NCI-H2171 treated with DMSO at 0.1 percent for 48 hours (cell line): Measurements from ENCODE around the gene MCF2L2.
"Not testable (repeated sequence)": the region's sequence is repeated elsewhere in the genome, so short reads cannot be mapped to it uniquely, and the experiment has no call there.

Experiments
- DNase-seq: peaks from one replicate; lab custom pipeline; 2025; lab: John Stamatoyannopoulos, UW

Gene MCF2L2

DNA sequence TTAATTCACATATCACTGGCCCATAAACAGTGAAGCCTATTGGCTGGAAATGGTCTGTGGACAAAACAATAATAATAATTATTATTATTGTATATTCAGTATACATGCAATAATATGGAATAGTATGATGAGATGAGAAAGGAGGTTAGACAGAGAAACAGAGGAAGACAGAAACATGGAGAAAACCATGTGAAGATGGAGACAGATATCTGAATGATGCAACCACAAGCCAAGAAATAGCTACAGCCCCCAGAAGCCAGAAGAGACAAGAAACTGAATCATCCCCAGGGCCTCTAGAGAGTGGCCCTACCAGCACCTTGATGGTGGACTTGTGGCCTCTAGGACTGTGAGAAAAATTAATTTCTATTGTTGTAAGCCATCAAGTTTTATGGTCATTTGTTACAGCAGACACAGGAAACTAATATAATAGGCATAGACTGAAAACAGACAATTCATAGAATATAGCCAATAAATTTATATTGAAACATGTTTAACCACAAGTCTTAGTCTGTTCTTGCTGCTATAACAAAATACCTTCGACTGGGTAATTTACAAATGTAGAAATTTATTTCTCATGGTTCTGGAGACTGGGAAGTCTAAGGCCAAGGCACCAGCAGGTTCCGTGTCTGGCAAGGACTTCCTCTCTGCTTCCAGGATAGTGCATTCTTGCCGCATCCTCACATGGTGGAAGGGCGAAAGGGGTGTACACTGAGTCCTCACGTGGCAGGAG lies 31.6 kb downstream of the MCF2L2 start:
- DNase-seq: no peak

DNA sequence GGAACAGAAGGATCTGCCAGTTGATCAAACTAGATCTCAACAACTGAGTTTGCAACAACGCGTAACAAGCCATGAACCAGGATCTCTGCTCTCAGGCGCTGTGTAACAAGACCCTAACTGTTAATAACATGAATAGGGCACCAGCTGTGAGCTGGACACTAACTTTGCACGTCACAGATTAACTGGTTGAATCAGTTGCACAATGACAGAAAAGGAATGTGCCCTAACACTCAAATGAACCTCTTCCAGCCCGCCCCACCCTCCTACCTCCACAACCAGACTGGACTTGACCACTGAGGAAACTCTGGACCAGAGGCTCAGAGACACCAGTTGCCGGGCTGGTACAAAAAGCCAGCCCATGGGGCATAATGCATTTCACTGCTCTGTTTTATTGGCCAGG lies 34.3 kb downstream of the MCF2L2 start:
- no peak for DNase-seq

DNA sequence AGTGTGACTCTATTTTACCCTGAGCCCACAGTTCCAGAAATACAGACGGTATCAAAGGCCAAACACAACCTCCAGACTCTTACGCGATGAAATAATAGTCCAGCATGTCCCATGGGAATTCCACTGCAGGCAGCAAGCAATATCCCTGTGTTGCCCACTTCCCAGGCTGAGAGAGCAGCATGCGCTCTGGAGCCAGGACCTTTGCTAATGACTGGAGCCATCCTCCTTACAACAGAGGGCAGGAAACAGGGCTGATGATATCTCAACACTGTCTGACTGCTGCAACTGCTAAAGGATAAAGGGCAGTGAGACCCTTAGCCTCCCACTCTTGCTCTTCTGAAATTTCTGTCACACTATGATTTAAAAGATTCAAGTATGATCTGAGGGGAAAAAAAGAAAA lies 34.8 kb downstream of the MCF2L2 start:
- no peak for DNase-seq

DNA sequence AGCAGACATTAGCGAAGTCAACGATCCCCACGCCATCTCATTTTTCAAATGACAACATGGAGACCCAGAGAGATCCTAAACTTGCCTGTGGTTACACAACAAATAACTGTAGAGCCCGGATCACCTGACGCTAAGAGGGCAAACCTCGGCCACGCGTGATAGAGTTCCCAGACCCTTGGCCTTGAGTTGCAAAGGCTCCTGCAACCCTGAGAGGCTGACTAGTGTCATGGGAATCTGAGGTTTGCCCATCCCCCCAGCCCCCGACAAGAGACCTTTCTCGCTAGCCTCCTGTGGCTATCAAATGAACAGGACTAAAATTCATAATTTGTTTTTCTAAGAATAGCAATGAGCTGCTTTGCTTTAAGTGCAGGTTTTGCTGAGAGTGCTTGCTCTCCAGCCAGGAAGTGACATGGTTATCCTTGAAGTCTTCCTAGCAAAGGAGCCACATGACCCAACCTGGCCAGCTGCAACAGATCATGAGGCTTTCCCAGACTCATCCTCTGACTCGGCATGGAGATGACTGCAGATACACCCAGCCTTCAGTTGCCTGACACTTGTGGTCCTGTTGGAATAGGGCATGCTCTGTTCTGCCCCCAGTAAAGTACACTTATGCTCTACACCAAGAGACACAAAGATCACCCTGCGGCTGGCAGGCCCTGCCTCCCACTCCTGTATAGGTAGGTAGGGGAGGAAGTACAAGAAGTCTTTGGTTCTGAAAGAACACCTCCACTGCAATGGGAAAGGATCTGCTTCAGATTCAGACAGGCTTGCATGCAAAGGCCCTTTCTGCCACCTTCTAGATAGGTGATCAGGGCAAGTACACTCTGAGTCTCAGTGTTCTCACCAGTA lies 36.0 kb downstream of the MCF2L2 start:
- DNase-seq: no peak

DNA sequence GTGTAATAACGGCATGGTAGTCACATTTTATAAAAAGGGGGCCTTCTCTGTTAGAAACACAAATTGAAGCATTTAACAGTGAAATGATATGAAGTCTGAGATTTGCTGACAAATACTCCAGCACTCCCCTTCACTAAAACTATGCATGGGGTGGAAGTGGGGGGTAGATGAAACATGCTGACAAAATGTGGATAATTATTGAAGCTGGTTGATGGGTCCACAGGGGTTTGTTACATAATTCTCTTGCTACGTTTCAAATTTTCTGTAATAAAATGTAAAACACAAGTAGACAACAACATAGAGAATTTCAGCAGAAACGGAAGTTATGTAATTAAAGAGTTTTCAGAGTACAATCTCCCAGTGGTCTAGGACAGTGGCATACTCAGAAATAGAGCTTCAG lies 37.0 kb downstream of the MCF2L2 start:
- no peak for DNase-seq

DNA sequence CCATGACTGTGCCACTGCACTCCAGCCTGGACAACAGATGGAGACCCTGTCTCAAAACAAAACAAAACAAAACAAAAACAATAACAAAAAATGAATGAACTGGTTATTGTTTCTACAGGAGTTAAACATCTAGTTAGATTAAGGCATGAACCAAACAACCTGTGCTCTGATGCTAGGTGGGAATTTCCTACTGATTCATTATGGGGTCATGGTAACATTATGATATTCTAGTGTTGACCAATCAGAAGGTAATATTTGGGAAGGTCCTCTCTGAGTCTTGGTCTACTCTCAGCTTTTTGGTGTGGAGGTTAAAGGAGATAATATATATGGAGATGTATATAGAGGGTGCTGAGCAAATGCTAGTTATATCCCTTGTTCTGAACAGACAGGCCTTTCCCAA lies 37.6 kb downstream of the MCF2L2 start:
- DNase-seq: no peak

DNA sequence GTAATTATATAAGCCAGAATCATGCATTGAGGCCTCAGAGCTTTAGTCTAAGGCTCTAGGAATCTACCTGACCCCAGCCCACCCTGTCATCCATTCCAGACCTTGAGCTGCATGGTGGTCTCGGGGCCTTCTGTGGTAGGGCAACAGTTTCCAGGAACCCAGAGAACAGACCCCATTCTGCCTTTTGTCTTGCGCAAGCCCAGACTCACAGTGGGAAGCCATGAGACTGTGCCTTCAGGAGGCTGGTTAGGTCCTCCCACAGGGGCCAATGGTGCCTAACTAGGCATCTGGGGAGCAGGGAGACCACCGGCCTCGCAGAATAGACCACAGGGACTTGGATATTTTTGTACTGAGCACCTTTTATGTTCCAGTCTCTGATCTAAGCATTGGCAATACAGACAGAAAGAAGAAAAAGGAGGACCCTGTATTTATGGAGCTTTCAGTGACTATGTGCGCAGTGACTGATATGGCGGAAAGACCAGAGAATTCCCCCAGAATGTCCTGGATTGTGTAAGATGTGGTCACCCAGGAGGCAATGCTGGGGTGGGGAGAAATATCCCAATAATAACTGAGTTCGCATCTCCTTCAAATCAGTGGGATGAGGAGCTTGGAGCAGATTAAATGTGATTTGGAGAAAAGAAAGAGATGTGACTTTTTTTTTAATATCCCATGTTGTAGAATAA lies 40.1 kb downstream of the MCF2L2 start:
- DNase-seq: no peak

DNA sequence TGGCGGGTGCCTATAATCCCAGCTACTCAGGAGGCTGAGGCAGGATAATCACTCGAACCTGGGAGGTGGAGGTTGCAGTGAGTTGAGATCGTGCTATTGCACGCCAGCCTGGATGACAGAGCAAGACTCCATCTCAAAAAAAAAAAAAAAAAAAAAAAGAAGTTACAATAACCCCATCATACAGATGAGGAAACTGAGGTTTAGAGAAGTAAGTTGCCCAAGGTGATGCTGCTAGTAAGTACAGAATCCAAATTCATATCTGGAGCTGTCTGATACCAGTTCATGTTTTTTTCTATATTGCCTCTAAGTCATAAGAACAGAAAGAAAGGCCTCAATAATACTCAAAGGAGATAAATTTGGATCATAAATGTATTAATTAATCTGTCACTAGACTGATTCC lies 40.6 kb downstream of the MCF2L2 start:
- DNase-seq: no peak

DNA sequence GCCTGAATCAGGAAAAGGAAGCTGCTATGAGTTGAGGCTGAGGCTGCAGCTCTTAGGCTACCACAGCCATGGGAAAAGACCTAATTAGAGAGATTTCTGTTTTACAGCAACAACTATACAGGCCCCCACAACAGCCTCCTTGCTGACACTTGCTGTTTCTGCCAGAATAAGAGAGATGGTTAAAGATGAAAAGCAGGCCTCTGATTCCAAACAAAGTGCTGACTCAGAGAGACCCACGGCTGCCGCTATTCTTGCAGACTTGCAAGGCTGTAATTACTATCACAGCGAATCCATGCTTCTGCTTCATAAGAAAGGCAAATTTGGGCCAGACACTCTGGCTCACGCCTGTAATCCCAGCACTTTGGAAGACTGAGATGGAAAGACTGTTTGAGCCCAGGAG lies 41.8 kb downstream of the MCF2L2 start:
- no peak for DNase-seq

DNA sequence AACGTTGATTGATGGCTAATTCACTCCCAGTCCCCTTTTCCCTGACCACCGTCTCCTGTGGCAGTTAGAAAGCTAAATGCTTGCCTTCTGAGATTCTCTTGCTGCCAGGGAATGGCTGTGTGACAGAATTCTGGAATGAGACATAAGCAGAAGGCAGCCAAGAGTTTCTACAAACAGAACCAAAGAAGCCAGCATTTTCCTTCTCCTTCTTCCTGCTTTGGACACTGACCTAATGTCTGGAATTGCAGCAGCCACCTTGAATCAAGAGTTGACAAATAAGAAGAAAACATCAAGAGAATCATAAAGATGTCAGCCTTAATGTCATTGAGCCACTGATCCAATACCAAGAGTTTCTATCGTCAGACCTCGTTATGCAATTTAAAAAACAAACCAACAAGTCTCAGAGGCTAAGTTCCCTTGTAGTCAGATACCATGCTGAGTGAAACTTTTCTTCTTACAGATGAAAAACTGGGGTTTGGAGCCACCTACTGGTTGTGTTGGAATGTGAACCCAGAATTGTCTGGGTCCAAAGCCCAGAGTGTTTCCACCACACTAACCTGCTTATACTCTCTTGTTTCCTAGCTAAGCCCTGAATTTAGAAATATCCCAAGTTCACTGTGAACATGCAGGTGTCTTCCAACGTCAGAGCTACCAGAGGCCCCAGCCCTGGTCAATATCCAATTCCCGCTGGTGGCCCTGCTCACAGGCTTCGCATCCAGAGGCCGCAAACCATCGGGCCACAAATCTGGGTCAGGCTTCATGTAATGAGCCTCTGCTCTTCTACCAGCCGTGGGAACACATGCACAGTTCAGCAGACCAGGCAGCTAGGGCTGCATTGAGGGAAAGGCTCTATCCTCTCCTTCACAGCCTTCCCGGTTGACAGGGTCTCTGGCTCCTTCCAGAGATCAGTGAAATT lies 42.5 kb downstream of the MCF2L2 start:
- DNase-seq: peak; percentile 42

DNA sequence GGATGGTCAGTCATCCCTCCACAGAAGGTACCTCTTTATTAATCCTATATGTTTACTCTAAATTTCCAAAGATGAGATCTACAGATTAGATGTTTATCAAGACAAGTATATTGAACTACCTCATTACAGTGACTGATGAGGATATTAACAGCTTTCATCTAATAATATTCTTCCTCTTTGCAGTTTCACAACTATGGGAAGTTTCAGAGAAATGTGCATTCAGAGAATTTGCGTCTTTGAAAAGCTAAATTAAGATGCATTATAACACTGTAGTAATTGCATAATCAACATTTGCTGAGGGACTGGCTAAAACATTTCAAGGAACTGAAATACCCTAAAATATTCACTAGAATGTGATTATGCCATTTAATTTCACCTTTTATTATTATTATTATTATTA lies 46.7 kb downstream of the MCF2L2 start:
- DNase-seq: no peak

DNA sequence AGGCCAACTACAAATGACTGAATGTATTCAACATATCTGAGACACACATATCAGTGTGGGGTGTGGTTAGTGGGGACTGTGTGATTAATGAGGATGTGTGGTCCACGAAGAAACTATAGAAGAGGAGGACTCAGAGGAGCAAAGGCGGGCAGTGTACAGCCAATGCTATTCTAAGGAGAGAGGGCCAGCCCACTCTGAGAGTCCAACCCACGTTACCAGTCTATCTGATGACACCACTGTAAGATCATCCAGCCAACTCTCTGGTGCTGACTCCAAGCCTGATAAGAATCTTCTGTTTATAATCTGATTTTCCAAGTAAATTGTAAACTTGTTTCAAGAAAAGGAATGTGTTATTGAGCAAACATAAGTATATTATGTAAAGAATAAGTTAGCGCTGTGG lies 47.2 kb downstream of the MCF2L2 start:
- DNase-seq: no peak

DNA sequence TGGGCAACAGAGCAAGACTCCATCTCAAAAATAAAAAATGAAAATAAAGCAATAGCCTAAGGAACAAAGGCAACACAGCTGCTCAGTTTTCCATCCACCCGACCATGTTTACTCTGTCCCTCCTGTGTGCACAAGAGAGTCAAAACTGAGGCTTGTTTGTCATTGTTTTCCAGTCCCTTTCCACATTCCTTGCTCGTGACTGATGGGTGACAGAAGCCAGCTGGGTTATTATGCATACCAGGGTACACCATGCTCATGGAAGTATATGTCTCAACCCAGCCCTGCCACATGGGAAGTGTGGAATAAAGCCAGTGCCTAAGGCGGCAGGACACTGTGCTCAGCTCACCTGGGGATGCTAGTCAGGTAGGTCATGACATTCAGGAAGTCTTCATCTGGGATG lies 49.5 kb downstream of the MCF2L2 start:
- DNase-seq: no peak

DNA sequence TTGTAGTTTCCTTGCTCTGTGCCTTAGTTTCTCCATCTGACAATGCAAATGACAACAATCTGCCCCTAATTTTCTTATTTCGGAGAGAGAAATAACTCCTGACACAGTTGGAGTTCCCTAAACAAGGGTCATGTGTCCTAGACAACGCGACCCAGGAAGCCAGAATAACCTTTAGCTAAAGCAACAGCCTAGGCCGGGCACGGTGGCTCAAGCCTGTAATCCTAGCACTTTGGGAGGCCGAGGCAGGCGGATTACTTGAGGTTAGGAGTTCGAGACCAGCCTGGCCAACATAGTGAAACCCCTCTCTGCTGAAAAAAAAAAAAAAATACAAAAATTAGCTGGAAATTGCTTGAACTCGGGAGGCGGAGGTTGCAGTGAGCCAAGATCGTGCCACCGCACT lies 49.9 kb downstream of the MCF2L2 start:
- DNase-seq: no peak

DNA sequence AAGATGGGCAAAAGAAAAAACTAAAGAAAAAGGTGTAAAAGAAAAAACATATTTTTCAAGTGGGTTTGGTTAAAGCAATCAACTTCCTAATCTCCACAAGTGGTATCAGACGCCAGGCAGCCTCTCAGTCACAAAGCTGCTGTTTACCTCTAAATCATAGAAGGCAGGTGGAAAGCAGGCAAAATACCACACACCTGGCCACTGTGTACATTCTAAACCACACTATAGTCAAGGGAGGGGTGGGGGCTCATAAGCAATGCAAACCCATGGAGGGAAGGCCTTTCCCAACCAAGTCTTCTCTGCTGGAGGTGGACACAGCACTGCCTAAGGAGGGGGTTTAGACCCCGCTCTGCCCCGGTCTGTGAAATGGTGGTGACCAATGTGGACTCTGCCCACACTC lies 50.4 kb downstream of the MCF2L2 start:
- DNase-seq: no peak

DNA sequence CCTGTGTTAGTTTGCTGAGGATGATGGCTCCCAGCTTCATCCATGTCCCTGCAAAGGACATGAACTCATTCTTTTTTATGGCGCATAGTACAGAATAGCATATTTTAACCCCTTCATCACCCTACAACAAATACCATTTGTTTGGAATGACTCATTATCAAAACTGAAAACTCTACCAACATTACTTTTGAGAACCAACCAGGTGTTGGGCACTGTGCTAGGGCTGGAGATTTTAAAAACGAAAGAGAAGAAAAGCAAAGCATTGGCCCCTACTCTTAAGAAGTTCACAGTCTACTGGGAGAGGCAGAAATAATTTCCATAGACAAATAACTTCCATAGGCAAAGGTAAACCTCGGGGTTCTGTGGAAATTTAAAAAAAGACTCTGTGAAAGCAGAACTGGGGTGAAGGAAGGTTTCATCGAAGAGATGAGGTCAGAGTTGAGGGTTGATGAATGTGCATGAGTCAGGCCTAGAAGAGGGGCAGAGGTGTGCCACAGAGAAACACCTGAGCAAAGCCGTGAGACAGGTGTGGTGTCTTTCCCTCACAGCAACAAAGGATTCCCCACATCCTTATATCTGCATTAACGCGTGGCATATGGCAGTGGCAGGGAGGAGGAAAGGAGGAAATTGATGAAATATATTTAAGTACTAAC lies 51.0 kb downstream of the MCF2L2 start:
- no peak for DNase-seq

DNA sequence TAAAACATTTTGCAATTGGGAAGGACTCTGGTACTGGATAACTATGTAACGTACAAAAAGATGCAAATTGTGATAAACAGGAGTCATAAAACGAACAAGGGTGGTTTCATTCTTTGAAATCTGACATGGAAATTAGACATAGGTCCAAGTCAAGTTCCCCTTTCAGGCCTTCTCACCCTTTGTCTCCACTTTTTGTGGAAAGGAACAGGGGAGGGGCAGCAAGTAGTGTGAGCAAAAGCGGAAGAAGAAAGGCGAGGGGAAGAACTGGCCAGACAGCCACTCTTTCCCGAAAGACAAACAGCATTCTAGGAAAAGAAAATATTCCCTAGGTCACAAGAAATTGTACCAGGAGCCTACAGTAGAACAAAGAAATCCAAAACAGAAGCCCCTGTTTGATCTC lies 52.6 kb downstream of the MCF2L2 start:
- DNase-seq: no peak

DNA sequence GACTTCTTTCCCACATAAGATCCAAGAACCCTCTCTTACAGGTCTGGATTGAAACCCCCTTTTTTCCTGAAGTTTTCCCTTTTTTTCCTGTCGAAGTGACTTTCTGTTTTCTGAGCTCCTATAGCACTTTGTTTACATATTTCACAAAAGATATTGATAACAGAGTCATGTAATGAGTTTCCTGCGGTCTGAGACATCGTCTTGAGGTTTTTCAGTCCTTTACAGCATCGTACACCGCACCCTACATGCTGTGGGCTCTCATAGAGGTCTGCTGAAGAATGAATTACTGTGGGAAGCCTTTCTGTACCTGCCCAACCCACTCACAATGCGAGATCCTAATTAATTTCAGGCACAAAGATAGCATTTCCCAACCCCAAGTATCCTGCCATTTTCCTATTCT lies 53.1 kb downstream of the MCF2L2 start:
- DNase-seq: no peak

DNA sequence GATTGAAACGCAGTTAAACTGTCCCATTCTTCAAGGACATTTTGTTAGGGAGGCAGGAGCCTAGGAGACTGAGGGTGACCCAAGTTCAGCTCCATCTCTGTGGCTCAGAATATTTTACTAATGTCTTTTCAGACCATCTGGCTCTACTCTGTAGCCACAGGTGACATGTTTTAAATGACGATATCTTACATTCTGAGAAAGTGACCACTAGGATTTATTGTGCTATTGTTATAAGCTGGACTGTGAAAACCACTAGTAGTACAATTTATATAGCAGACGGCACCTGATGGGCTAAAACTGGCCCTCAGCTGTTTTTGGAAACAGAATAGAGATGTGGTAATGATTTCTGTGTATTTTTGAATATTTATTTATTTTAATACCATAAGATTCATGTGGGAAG lies 55.5 kb downstream of the MCF2L2 start:
- DNase-seq: no peak

DNA sequence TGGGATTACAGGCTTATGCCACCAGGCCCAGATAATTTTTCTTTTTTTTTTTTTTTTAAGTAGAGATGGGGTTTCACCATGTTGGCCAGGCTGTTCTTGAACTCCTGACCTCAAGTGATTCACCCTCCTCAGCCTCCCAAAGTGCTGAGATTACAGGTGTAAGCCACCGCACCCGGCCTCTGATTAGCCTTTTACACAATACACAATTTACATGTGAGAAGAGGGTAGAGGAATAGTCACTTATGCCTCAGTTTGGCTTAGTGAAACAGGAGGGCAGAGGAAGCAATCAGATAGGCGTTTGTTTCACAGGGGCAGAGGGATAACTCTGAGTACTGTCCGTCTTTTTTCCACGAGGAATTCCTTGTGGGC lies 56.8 kb downstream of the MCF2L2 start:
- DNase-seq: not testable (repeated sequence)

DNA sequence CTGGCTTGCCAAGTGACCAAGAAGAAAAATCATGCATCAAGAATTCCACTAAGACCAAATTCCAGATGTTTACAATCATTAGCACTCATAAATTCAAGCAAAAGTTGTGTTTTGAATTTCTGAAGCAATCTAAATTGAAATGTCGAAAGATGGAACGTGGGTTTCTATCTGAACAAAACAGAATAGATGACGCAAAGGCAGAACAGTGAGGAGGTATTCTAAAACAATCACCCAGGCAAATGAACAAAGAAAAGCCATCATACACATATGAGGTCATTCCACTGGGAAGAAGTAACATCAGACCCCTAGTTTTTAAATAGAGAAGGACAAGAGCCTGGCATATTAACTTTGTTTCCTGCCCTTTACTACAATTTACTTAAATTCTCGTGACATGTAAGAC lies 58.0 kb downstream of the MCF2L2 start:
- no peak for DNase-seq

DNA sequence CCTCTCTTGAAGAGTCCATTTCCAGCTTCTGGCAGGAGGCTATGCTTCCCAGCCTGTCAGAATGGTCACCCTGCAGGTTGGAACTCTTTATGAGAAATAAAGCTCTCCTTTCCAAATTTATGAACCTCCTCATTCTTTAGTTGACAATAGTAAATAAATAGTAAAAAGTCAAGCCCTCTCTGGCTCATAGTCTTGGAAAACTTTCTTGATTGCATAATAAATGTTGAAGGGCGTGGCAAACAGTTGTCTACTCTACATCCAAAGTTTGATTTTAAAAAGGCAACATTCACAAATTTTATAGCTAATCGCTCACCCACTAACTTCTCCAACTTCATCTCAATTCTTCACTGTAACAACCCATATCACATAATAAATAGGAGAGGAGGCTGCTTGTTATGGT lies 58.8 kb downstream of the MCF2L2 start:
- no peak for DNase-seq
